ENCODE data around the gene LBX1. TPM values are rescaled to one million over a fixed set of nuclear protein-coding genes. Genes with fewer than 3 reads are reported as not detected.

Gene LBX1
- total RNA-seq, 3 donors from 2014 or later (not counting 1 experiment from before 2014, with no cell fraction given) = not detected

- 5% methylated on average over 65 of the region's 67 CpGs for WGBS (ENCODE audit: insufficient coverage)
- Mint-ChIP-seq H3K4me3 (peak overlapping the region; percentile 90), H3K9me3 (no peaks in the 10 kb centered on the region)
These were observed 2.5 kb downstream of the LBX1 start for GRCh38 chr10:101226491-101227428.

GRCh38 chr10:101225846-101226421, 3.3 kb downstream of the LBX1 start:
- Mint-ChIP-seq H3K27ac (no peak overlapping the region), H3K9me3 (no peaks in the 10 kb centered on the region), H3K27me3 (ENCODE audit: low read depth in 2 of 2) (peaks cover 62 to 69% of the 10 kb centered on the region in 2 donors), H3K4me1 (peaks cover 17 to 39% of the 10 kb centered on the region in 2 donors), H3K4me3 (peak overlapping the region; percentile 90), H3K36me3 (no peaks in the 10 kb centered on the region)
- peaks cover 60% of the 10 kb centered on the region for H3K27me3 ChIP-seq (ENCODE audit: control insufficient read depth, insufficient read depth, low read length)
- H3K36me3 ChIP-seq (ENCODE audit: control insufficient read depth, insufficient read depth, low read length) = no peaks in the 10 kb centered on the region
- no peaks in the 10 kb centered on the region for H3K9me3 ChIP-seq (ENCODE audit: control insufficient read depth, insufficient read depth, low read length)
- intact Hi-C loops (cut with micrococcal nuclease) = no loop called here
- DNase-seq (no peak), ATAC-seq (no peak)
- peaks cover 56% of the 10 kb centered on the region for H3K4me1 ChIP-seq (ENCODE audit: control insufficient read depth, insufficient read depth, low read length)
- H3K4me3 ChIP-seq (ENCODE audit: low read length) = no peak overlapping the region
- no peak overlapping the region for H3K27ac ChIP-seq (ENCODE audit: low read length)
- no peak for TF ChIP-seq CTCF (IDR thresholded peaks at IDR 0.05)
- WGBS (ENCODE audit: insufficient coverage) = 15% methylated on average over 22 of the region's 23 CpGs

More at GRCh38 chr10:101226491-101227428, 2.5 kb downstream of the LBX1 start:
- no peak for TF ChIP-seq CTCF (IDR thresholded peaks at IDR 0.05)
- Mint-ChIP-seq H3K4me1 (peaks cover 17 to 39% of the 10 kb centered on the region in 2 donors), H3K27me3 (ENCODE audit: low read depth in 2 of 2) (peaks cover 62 to 69% of the 10 kb centered on the region in 2 donors), H3K27ac (no peak overlapping the region), H3K36me3 (no peaks in the 10 kb centered on the region)
- intact Hi-C loops (cut with micrococcal nuclease) = no loop called here
- Histone ChIP-seq H3K27ac (ENCODE audit: low read length) (no peak overlapping the region), H3K4me3 (ENCODE audit: low read length) (peak overlapping the region; percentile 4), H3K4me1 (ENCODE audit: control insufficient read depth, insufficient read depth, low read length) (peaks cover 56% of the 10 kb centered on the region), H3K27me3 (ENCODE audit: control insufficient read depth, insufficient read depth, low read length) (peaks cover 65% of the 10 kb centered on the region), H3K9me3 (ENCODE audit: control insufficient read depth, insufficient read depth, low read length) (no peaks in the 10 kb centered on the region), H3K36me3 (ENCODE audit: control insufficient read depth, insufficient read depth, low read length) (no peaks in the 10 kb centered on the region)
- ATAC-seq = peak in 2 of 3 donors; percentile 48 to 50
- peak in 1 of 2 donors; percentile 54 for DNase-seq

- Histone ChIP-seq H3K27ac (ENCODE audit: low read length) (no peak overlapping the region), H3K9me3 (ENCODE audit: control insufficient read depth, insufficient read depth, low read length) (no peaks in the 10 kb centered on the region), H3K4me3 (ENCODE audit: low read length) (no peak overlapping the region), H3K4me1 (ENCODE audit: control insufficient read depth, insufficient read depth, low read length) (peaks cover 56% of the 10 kb centered on the region), H3K27me3 (ENCODE audit: control insufficient read depth, insufficient read depth, low read length) (peaks cover 62% of the 10 kb centered on the region), H3K36me3 (ENCODE audit: control insufficient read depth, insufficient read depth, low read length) (no peaks in the 10 kb centered on the region)
- DNase-seq = peak in 1 of 2 donors; percentile 30
- intact Hi-C loops (cut with micrococcal nuclease) = no loop called here
- 8% methylated on average over 51 of the region's 53 CpGs for WGBS (ENCODE audit: insufficient coverage)
- H3K9me3 Mint-ChIP-seq = no peaks in the 10 kb centered on the region
- peak in 2 of 3 donors; percentile 29 to 34 for ATAC-seq
- peaks cover 62 to 68% of the 10 kb centered on the region in 2 donors for H3K27me3 Mint-ChIP-seq (ENCODE audit: low read depth in 2 of 2)
- no peak overlapping the region for H3K27ac Mint-ChIP-seq
- TF ChIP-seq CTCF (IDR thresholded peaks at IDR 0.05) = no peak
- H3K4me1 Mint-ChIP-seq = peaks cover 17 to 39% of the 10 kb centered on the region in 2 donors
- H3K36me3 Mint-ChIP-seq = no peaks in the 10 kb centered on the region
- H3K4me3 Mint-ChIP-seq = peak overlapping the region; percentile 29
These were observed 4.1 kb downstream of the LBX1 start for GRCh38 chr10:101224910-101225823.
